A673 (cell line): ENCODE results near the gene NFATC1. TPM values are rescaled to one million over a fixed set of nuclear protein-coding genes. Genes with fewer than 3 reads are reported as not detected.

Source experiments
- BruUV-seq: library from RNA; stranded (reverse); fragments of 400-500 nt; replicated peaks from 2 replicates; lab custom pipeline; 2021; lab: Mats Ljungman, UMichigan
- CTCF ChIA-PET: fragments of 300-600 bp; sonication (Branson Sonifier 250); formaldehyde crosslinking; loops from one replicate; lab custom pipeline; 2022; ENCODE audit warnings: antibody characterized with exemption; lab: Charles Lee
- POLR2A ChIA-PET: fragments of 300-600 bp; sonication (Branson Sonifier 250); formaldehyde crosslinking; loops from one replicate; lab custom pipeline; 2022; ENCODE audit warnings: antibody characterized with exemption; ENCODE audit not compliant: low non-redundant PET; lab: Charles Lee
- DNase-seq: peaks from one replicate; pipeline ENCODE4 v3.0.0-alpha.2; 2015; ENCODE audit warnings: low spot score
- H3K27ac ChIP-seq: fragments of 200-600 bp; sonication (generic); 2 replicates; pipeline ENCODE4 v1.5.1; 2016; ENCODE audit warnings: mixed run types, low read depth, mild to moderate bottlenecking, mixed read lengths, antibody characterized with exemption, low read length; ENCODE audit not compliant: poor library complexity, severe bottlenecking
- H3K27me3 ChIP-seq: fragments of 200-600 bp; sonication (generic); replicated peaks from 2 replicates; pipeline ENCODE4 v1.6.1; 2017; ENCODE audit warnings: mixed run types, low read depth, mild to moderate bottlenecking, mixed read lengths, antibody characterized with exemption, low read length; ENCODE audit not compliant: insufficient read depth, poor library complexity
- H3K36me3 ChIP-seq: fragments of 200-600 bp; sonication (generic); 2 replicates; pipeline ENCODE4 v1.6.1; 2016; ENCODE audit warnings: mixed run types, mild to moderate bottlenecking, mixed read lengths, antibody characterized with exemption, low read length; ENCODE audit not compliant: insufficient read depth, poor library complexity, severe bottlenecking
- H3K4me1 ChIP-seq: fragments of 200-600 bp; sonication (generic); 2 replicates; pipeline ENCODE4 v1.6.1; 2017; ENCODE audit warnings: mixed run types, mild to moderate bottlenecking, mixed read lengths, antibody characterized with exemption, low read length; ENCODE audit not compliant: insufficient read depth, poor library complexity, severe bottlenecking
- H3K4me3 ChIP-seq: fragments of 200-600 bp; sonication (generic); 2 replicates; pipeline ENCODE4 v1.5.1; 2016; ENCODE audit warnings: low read depth, mixed run types, mild to moderate bottlenecking, mixed read lengths, low read length; ENCODE audit not compliant: poor library complexity, severe bottlenecking
- H3K9me3 ChIP-seq: fragments of 200-600 bp; sonication (generic); 2 replicates; pipeline ENCODE4 v1.6.1; 2016; ENCODE audit warnings: mixed run types, low read depth, mild to moderate bottlenecking, mixed read lengths, antibody characterized with exemption, low read length; ENCODE audit not compliant: poor library complexity, severe bottlenecking
- CTCF ChIP-seq: fragments of 300-800, 200-600 bp; sonication (generic); conservative IDR thresholded peaks from 2 replicates; pipeline ENCODE4 v1.5.1; 2017; ENCODE audit warnings: low read depth, mild to moderate bottlenecking, antibody characterized with exemption, low read length, moderate library complexity, mixed read lengths
- EZH2 ChIP-seq: fragments of 200-600 bp; sonication (generic); IDR thresholded peaks from 2 replicates; pipeline ENCODE4 v1.6.1; 2017; ENCODE audit warnings: borderline replicate concordance, low read depth, mild to moderate bottlenecking, mixed read lengths, antibody characterized with exemption, low read length; ENCODE audit not compliant: poor library complexity, severe bottlenecking
- intact Hi-C: fragments of 100-400 bp; cut with micrococcal nuclease; formaldehyde crosslinking; loops from one replicate; pipeline ENCODE4 v1.10.0; 2022; ENCODE audit not compliant: unreplicated experiment
- total RNA-seq: library from RNA; stranded (reverse); gene quantifications from 2 replicates; pipeline ENCODE4 v1.2.3, GENCODE V29; 2021

Gene NFATC1
- total RNA-seq, 1 experiment from 2014 or later, result 10.4 TPM

GRCh38 chr18:79463424-79463960, 67.8 kb downstream of the NFATC1 start:
- POLR2A ChIA-PET, result no interaction called here
- no peak overlapping the region for H3K4me3 ChIP-seq

GRCh38 chr18:79465392-79465991, 69.8 kb downstream of the NFATC1 start:
- Histone ChIP-seq H3K9me3 (no peaks in the 10 kb centered on the region), H3K27ac (peak overlapping the region; percentile 51), H3K4me1 (peaks cover 29% of the 10 kb centered on the region), H3K4me3 (peak overlapping the region; percentile 6), H3K36me3 (no peaks in the 10 kb centered on the region), H3K27me3 (no peaks in the 10 kb centered on the region)
- ChIA-PET CTCF (no interaction called here), POLR2A (no interaction called here)
- intact Hi-C loops, result no loop called here
- DNase-seq, result peak; percentile 54
- TF ChIP-seq EZH2 (no peak), CTCF (no peak)
- BruUV-seq, result no TSS peak

More at GRCh38 chr18:79463424-79463960, 67.8 kb downstream of the NFATC1 start:
- CTCF ChIA-PET, result no interaction called here
- intact Hi-C loops, result no loop called here
- no TSS peak for BruUV-seq
- Histone ChIP-seq H3K4me1 (peaks cover 29% of the 10 kb centered on the region), H3K9me3 (no peaks in the 10 kb centered on the region), H3K36me3 (no peaks in the 10 kb centered on the region), H3K27ac (no peak overlapping the region), H3K27me3 (no peaks in the 10 kb centered on the region)
- TF ChIP-seq CTCF (no peak), EZH2 (no peak)
- no peak for DNase-seq

- no peak for TF ChIP-seq EZH2
- no peak for TF ChIP-seq CTCF
- Histone ChIP-seq H3K27me3 (no peaks in the 10 kb centered on the region), H3K4me1 (peaks cover 29% of the 10 kb centered on the region), H3K27ac (no peak overlapping the region), H3K4me3 (no peak overlapping the region), H3K36me3 (no peaks in the 10 kb centered on the region), H3K9me3 (no peaks in the 10 kb centered on the region)
- DNase-seq, result no peak
- POLR2A ChIA-PET, result no interaction called here
- intact Hi-C loops, result no loop called here
- no TSS peak for BruUV-seq
- CTCF ChIA-PET, result no interaction called here
These were observed 70.9 kb downstream of the NFATC1 start for GRCh38 chr18:79466591-79466990.
